ENCODE measurements around the gene RAB40AL.

DNA sequence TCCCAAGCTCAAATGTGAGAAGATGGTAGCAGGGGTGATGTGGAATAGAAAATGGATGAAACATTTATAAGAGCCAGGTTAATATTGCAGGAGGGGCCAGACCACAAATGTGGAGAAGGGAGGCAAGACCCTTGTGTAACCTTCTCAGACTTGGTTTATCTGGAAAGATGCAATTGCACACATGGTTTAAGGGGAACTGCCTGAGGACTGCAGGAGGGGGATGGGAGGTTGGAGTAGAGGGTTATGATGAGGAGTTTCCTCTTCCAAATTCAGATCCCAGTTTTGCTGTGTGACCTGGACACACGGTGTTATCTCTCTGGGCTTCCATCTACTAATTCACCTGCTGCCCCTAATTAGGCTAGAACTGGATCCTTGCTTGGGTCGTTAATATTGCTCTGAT lies 46.1 kb downstream of the RAB40AL start:
- TF ChIP-seq, protein P1, sequence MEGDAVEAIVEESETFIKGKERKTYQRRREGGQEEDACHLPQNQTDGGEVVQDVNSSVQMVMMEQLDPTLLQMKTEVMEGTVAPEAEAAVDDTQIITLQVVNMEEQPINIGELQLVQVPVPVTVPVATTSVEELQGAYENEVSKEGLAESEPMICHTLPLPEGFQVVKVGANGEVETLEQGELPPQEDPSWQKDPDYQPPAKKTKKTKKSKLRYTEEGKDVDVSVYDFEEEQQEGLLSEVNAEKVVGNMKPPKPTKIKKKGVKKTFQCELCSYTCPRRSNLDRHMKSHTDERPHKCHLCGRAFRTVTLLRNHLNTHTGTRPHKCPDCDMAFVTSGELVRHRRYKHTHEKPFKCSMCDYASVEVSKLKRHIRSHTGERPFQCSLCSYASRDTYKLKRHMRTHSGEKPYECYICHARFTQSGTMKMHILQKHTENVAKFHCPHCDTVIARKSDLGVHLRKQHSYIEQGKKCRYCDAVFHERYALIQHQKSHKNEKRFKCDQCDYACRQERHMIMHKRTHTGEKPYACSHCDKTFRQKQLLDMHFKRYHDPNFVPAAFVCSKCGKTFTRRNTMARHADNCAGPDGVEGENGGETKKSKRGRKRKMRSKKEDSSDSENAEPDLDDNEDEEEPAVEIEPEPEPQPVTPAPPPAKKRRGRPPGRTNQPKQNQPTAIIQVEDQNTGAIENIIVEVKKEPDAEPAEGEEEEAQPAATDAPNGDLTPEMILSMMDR (IDR thresholded peaks at IDR 0.05; ENCODE audit: control extremely low read depth in 1 of 3, insufficient read depth in 1 of 3, low read depth in 1 of 3, low read length in 3 of 3) = no peak
- TF ChIP-seq POLR2A (IDR thresholded peaks at IDR 0.05; ENCODE audit: control extremely low read depth in 1 of 2, low read depth in 2 of 2, low read length in 2 of 2) = no peak
- no peak for TF ChIP-seq ZNF274 (IDR thresholded peaks at IDR 0.05; ENCODE audit: borderline replicate concordance, extremely low read depth, low read length)
- no peak for TF ChIP-seq POLR2AphosphoS5 (IDR thresholded peaks at IDR 0.05; ENCODE audit: low read depth, low read length)
- TF ChIP-seq EZH2 (IDR thresholded peaks at IDR 0.05; ENCODE audit: low read depth, low read length, severe bottlenecking) = no peak
- TF ChIP-seq TAF1 (IDR thresholded peaks at IDR 0.05; ENCODE audit: low read depth, low read length) = no peak
- no peak for TF ChIP-seq YY1 (IDR thresholded peaks at IDR 0.05; ENCODE audit: low read depth, low read length)
- no peak for TF ChIP-seq TEAD4 (IDR thresholded peaks at IDR 0.05; ENCODE audit: low read depth, low read length)
- no peak for TF ChIP-seq TAF7 (optimal IDR thresholded peaks at IDR 0.05; ENCODE audit: borderline replicate concordance, low read depth, low read length)
- no peak for TF ChIP-seq SIRT6 (IDR thresholded peaks at IDR 0.05; ENCODE audit: low read length)
- no peak for TF ChIP-seq EP300 (IDR thresholded peaks at IDR 0.05; ENCODE audit: borderline replicate concordance in 1 of 2, low read depth in 2 of 2, low read length in 2 of 2)
- no peak for TF ChIP-seq KDM1A (IDR thresholded peaks at IDR 0.05; ENCODE audit: borderline replicate concordance, low read length)
- TF ChIP-seq RBBP5 (IDR thresholded peaks at IDR 0.05; ENCODE audit: borderline replicate concordance, low read depth, low read length) = no peak

Data from H1 (cell line).